Measurements from ENCODE around the gene LONP2. TPM values are rescaled to one million over a fixed set of nuclear protein-coding genes. Genes with fewer than 3 reads are reported as not detected.

The LONP2 gene
- total and polyA plus RNA-seq, 3 donors from 2014 or later, result 36.4 to 51.7 (median 51.1) TPM

GRCh38 chr16:48210747-48211146 is 33.4 kb upstream of the LONP2 start:
- Histone ChIP-seq H3K9me3 (no peaks in the 10 kb centered on the region), H3K4me3 (no peak overlapping the region), H3K27me3 (no peaks in the 10 kb centered on the region), H3K4me1 (no peaks in the 10 kb centered on the region), H3K27ac (no peak overlapping the region), H3K36me3 (ENCODE audit: low read depth, missing control alignments) (no peaks in the 10 kb centered on the region)
- DNase-seq, result no peak
- TF ChIP-seq, protein P1, sequence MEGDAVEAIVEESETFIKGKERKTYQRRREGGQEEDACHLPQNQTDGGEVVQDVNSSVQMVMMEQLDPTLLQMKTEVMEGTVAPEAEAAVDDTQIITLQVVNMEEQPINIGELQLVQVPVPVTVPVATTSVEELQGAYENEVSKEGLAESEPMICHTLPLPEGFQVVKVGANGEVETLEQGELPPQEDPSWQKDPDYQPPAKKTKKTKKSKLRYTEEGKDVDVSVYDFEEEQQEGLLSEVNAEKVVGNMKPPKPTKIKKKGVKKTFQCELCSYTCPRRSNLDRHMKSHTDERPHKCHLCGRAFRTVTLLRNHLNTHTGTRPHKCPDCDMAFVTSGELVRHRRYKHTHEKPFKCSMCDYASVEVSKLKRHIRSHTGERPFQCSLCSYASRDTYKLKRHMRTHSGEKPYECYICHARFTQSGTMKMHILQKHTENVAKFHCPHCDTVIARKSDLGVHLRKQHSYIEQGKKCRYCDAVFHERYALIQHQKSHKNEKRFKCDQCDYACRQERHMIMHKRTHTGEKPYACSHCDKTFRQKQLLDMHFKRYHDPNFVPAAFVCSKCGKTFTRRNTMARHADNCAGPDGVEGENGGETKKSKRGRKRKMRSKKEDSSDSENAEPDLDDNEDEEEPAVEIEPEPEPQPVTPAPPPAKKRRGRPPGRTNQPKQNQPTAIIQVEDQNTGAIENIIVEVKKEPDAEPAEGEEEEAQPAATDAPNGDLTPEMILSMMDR (IDR thresholded peaks at IDR 0.05), result no peak
- TF ChIP-seq POLR2A (IDR thresholded peaks at IDR 0.05), result no peak
- 94 to 97% methylated on average over 6 of the region's 6 CpGs for WGBS, 2 donors
- intact Hi-C loops (cut with DNase I; ENCODE audit: low total_unique reads), result no loop called here

GRCh38 chr16:48212033-48212432 is 32.1 kb upstream of the LONP2 start:
- Histone ChIP-seq H3K4me3 (no peak overlapping the region), H3K9me3 (no peaks in the 10 kb centered on the region), H3K27me3 (no peaks in the 10 kb centered on the region), H3K4me1 (no peaks in the 10 kb centered on the region), H3K27ac (no peak overlapping the region), H3K36me3 (ENCODE audit: low read depth, missing control alignments) (no peaks in the 10 kb centered on the region)
- TF ChIP-seq POLR2A (IDR thresholded peaks at IDR 0.05), result no peak
- TF ChIP-seq, protein P1 (IDR thresholded peaks at IDR 0.05), result no peak
- DNase-seq, result no peak
- intact Hi-C loops (cut with DNase I; ENCODE audit: low total_unique reads), result no loop called here
- WGBS, 2 donors, result 86 to 89% methylated on average over 3 of the region's 3 CpGs

- no peaks in the 10 kb centered on the region for H3K36me3 ChIP-seq (ENCODE audit: low read depth, missing control alignments)
- no peak for TF ChIP-seq POLR2A (IDR thresholded peaks at IDR 0.05)
- TF ChIP-seq, protein P1 (IDR thresholded peaks at IDR 0.05), result no peak
- 83 to 88% methylated on average over 6 of the region's 6 CpGs for WGBS, 2 donors
Observed at GRCh38 chr16:48215738-48216137, 28.4 kb upstream of the LONP2 start.

GRCh38 chr16:48217708-48218107 is 26.4 kb upstream of the LONP2 start:
- H3K4me3 ChIP-seq, result no peak overlapping the region
- H3K27ac ChIP-seq, result no peak overlapping the region
- no peak for TF ChIP-seq POLR2A (IDR thresholded peaks at IDR 0.05)
- TF ChIP-seq, protein P1 (IDR thresholded peaks at IDR 0.05), result no peak
- WGBS, 2 donors, result 87 to 96% methylated on average over 2 of the region's 2 CpGs
- intact Hi-C loops (cut with DNase I; ENCODE audit: low total_unique reads), result no loop called here
- no peak for DNase-seq
- H3K9me3 ChIP-seq, result no peaks in the 10 kb centered on the region
- no peaks in the 10 kb centered on the region for H3K36me3 ChIP-seq (ENCODE audit: low read depth, missing control alignments)
- no peaks in the 10 kb centered on the region for H3K4me1 ChIP-seq
- H3K27me3 ChIP-seq, result no peaks in the 10 kb centered on the region

More at GRCh38 chr16:48215738-48216137, 28.4 kb upstream of the LONP2 start:
- DNase-seq, result no peak
- H3K9me3 ChIP-seq, result no peaks in the 10 kb centered on the region
- H3K4me1 ChIP-seq, result no peaks in the 10 kb centered on the region
- no peaks in the 10 kb centered on the region for H3K27me3 ChIP-seq
- intact Hi-C loops (cut with DNase I; ENCODE audit: low total_unique reads), result no loop called here
- no peak overlapping the region for H3K27ac ChIP-seq
- no peak overlapping the region for H3K4me3 ChIP-seq

DNA sequence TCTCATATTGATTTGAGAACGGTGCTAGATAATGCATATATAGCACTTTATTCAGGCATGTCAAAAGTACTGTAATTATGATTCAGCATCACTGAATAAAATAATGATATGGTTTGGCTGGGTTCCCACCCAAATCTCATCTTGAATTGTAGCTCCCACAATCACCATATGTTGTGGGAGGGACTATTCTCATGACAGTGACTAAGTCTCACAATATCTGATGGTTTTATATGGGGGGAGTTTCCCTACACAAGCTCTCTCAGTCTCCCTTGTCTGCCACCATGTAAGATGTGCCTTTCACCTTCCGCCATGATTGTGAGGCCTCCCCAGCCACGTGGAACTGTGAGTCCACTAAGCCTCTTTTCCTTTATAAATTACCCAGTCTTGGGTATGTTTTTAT is 25.6 kb upstream of the LONP2 start:
- 90 to 100% methylated on average over 3 of the region's 3 CpGs for WGBS, 2 donors
- H3K27me3 ChIP-seq, result no peaks in the 10 kb centered on the region
- no peak for TF ChIP-seq POLR2A (IDR thresholded peaks at IDR 0.05)
- TF ChIP-seq, protein P1 (IDR thresholded peaks at IDR 0.05), result no peak
- no peaks in the 10 kb centered on the region for H3K36me3 ChIP-seq (ENCODE audit: low read depth, missing control alignments)
- H3K4me3 ChIP-seq, result no peak overlapping the region
- H3K9me3 ChIP-seq, result no peaks in the 10 kb centered on the region
- no peaks in the 10 kb centered on the region for H3K4me1 ChIP-seq
- intact Hi-C loops (cut with DNase I; ENCODE audit: low total_unique reads), result no loop called here
- no peak overlapping the region for H3K27ac ChIP-seq
- DNase-seq, result no peak
